ENCODE results near the gene NCK1.

DNA sequence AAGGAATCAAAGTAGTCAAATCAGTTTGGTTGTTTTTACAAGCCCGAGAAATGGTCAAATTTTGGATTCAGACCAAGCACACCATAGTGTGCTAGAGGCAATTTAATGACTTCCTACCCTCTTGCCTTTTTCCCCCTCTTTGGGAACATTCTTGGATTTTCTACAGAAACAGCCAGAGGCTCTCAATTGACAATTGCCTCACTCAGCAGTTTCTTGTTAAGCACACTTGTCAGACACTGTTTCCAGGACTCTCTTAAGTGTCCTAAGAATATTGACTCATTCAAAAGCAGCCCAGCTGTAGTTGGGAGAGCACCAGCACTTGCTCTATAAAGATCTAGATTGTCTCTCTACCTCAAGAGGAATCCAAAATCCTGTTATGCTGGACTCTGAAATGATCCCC, 44.6 kb upstream of the NCK1 start:
- TF ChIP-seq TAF1 (IDR thresholded peaks at IDR 0.05; ENCODE audit: borderline replicate concordance, insufficient read depth, low read length), result no peak
- no peak for TF ChIP-seq FOXP2 (optimal IDR thresholded peaks at IDR 0.05; ENCODE audit: borderline replicate concordance, extremely low read depth, extremely low read length, insufficient read depth)
